DOHH2 (cell line): ENCODE data around the gene SLC44A1.

Experiments
- EZH2phosphoT487 ChIP-seq: fragments of 200-600 bp; sonication (generic); IDR thresholded peaks from 2 replicates; pipeline ENCODE4 v1.6.1; 2017; ENCODE audit warnings: borderline replicate concordance, mild to moderate bottlenecking, antibody characterized with exemption, low read length, moderate library complexity, mixed read lengths
- TF ChIP-seq, protein P1 (sequence below): fragments of 200-600 bp; sonication (generic); IDR thresholded peaks from one replicate; pipeline ENCODE4 v1.5.1; 2014; ENCODE audit warnings: antibody characterized with exemption, mild to moderate bottlenecking, low read depth, low read length; ENCODE audit not compliant: poor library complexity, severe bottlenecking

DNA sequence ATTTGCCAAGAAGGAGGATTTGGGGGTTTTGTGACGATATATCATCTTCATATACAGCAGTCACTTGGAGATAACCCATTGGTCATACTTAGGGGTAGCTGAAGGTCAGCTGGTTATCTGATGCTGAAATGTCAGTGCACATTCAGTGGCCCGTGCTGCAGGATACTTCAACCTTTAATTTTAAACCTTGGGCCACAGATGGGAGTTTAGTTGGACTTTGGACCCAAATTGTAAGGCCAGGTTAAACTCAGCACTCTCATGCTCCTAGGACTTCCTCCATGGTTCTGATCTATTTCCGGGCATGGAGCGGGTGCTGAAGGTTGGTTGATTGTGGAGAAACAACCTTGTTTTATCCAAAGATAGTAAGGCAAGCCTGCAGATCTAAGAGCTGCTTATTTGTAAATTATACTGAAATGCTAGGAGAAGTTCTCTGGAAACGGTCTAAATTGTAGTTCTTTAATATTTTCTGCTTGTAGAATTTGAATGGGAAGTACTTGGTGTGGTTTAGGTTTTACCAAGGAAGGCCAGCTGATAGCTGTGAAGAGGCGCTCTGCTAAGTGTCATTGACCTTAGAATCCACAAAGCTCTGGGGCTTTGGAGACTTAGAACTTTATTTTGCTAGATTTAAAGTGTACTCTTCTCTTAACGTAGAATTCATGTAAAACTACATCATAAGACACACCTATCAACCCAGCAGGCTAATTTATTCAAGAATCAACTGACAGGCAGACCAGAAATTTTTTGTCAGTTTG is 38.6 kb downstream of the SLC44A1 start:
- no peak for TF ChIP-seq EZH2phosphoT487
- TF ChIP-seq, protein P1, sequence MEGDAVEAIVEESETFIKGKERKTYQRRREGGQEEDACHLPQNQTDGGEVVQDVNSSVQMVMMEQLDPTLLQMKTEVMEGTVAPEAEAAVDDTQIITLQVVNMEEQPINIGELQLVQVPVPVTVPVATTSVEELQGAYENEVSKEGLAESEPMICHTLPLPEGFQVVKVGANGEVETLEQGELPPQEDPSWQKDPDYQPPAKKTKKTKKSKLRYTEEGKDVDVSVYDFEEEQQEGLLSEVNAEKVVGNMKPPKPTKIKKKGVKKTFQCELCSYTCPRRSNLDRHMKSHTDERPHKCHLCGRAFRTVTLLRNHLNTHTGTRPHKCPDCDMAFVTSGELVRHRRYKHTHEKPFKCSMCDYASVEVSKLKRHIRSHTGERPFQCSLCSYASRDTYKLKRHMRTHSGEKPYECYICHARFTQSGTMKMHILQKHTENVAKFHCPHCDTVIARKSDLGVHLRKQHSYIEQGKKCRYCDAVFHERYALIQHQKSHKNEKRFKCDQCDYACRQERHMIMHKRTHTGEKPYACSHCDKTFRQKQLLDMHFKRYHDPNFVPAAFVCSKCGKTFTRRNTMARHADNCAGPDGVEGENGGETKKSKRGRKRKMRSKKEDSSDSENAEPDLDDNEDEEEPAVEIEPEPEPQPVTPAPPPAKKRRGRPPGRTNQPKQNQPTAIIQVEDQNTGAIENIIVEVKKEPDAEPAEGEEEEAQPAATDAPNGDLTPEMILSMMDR: no peak
